GM21367 (cell line): ENCODE measurements around the gene ZG16B.

Experiments used
- ATAC-seq: cut with Tn5 transposase; IDR thresholded peaks from one replicate; pipeline ENCODE4 v1.9.1; 2021; ENCODE audit not compliant: unreplicated experiment

The ZG16B gene

DNA sequence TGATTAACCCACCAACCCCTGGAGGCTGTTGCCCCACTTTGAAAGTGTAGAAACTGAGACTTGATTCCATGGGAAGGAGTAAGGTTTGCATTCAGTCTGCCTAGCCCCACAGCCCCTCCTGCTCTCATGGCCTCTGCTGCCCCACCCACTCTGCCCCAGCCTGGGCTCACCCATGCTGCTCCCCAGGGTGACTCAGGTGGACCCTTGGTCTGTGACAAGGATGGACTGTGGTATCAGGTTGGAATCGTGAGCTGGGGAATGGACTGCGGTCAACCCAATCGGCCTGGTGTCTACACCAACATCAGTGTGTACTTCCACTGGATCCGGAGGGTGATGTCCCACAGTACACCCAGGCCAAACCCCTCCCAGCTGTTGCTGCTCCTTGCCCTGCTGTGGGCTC, 25.4 kb upstream of the ZG16B start:
- no peak for ATAC-seq

- no peak for ATAC-seq
Measured at GRCh38 chr16:2806286-2806685, 23.8 kb upstream of the ZG16B start.

DNA sequence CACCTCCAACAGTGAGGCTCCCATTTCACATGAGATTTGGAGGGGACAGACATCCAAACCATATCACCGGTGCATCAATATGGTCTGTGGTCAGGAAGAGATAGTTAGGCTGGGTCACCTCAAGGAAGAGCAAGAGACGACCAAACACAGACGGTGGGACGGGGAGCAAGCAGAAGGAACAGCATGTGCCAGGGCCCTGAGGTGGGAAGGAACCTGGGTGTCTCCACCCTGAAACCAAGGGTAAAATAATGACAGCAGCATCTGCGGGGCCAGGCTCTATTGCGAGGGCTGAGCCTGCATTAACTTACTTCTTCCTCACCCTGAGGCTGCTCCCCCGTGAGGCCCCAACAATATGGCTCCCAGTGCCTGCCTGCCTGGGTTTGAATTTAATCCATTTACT, 21.9 kb upstream of the ZG16B start:
- ATAC-seq = no peak

DNA sequence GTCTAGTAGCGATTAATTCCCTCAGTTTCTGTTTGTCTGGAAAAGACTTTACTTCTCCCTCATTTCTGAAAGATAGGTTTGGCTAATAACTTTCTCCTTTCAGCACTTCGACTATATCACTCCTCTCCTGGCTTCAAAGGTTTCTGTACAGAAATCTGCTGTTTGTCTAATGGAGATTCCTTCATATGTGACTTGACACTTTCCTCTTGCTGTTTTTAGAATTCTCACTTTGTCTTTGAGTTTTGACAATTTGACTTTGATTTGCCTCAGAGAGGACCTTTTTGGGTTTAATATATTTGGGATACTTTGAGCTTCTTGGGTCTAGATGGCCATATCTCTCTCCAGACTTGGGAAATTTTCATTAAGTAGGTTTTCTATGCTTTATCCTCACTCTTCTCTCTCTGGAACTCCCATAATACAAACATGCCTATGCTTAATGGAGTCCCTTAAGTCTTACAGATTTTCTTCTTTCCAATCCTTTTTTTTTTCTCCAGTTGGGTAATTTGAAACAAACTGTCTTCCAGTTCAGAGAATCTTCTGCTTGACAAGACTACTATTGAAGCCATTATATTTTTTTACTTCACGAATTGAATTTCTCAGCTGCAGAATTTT, 20.8 kb upstream of the ZG16B start:
- ATAC-seq = no peak

DNA sequence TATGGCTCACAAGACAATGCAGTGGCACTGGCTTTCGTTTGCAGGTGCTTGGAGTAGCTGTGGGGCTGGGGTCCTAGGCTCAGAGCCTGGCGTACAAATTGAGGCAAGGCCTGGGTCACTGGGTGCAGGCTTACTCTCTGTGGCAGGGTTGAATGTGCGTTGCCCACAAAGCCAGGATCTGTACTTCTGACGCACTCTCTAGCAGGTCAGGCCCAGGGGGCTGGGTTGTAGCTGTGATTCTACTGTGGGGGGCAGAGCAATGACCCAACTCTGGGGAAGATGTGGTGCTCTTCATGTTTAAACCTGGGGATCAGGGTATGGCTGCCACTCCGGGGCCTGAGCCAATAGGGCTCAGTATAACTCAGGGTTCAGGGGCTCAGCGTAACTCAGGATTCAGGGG, 19.5 kb upstream of the ZG16B start:
- no peak for ATAC-seq

DNA sequence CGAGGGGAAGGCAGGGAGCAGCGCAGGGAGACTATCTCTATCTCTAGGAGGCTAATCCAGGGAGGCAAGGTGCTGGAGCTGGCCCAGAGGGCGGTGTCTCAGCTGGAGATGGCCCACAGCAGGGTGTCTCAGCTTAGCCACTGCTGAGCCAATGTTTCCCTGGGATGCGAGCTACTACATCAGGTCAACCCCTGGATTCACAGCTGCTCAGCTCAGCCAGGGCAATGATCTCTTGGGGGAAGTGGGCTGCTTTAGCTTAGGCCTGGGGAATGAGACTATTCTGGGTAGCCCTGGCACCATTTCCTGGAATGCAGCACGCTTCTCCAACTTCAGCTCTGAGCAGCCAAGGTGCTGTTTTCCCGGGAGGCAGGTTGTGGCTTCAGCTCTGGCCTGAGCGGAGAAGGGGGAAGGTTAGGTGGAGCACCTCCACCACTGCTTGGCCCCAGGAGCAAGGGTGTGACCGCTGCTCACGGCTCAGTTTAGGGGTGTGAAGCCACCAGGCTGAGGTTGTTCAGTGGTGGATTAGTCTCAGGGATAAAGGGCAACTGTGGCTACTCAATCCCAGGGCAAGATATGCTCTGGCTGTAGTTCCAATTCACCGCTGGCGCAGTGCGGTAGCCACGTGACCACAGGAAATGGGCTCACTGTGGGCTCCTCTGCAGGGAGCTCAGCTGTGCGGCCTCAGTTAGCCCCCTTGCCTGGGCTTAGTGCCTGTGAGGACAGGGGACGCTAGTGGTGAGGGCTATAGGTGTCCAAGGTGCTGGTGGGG, 18.2 kb upstream of the ZG16B start:
- ATAC-seq = no peak

DNA sequence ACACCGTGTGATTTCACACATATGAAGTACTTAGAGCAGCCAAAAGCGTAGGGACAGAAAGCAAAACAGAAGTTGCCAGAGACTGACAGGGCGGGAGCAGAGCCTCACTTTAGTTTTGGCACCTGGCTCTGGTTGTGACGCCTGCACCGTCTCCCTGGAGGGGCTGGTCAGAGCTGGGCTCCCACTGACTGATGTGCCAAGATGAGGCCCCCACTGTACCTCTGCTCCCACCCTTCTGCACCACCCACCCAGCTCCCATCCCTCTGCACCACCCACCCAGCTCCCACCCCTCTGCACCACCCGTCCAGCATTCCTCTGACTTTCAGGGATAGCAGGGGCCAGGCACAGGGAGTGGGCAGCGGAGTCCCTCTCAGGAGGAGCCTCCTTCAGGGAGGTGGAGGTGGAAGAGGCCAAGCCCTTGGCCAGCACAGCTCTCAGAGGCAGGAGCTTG, 16.3 kb upstream of the ZG16B start:
- no peak for ATAC-seq

GRCh38 chr16:2814551-2815298, 15.4 kb upstream of the ZG16B start:
- ATAC-seq = no peak

DNA sequence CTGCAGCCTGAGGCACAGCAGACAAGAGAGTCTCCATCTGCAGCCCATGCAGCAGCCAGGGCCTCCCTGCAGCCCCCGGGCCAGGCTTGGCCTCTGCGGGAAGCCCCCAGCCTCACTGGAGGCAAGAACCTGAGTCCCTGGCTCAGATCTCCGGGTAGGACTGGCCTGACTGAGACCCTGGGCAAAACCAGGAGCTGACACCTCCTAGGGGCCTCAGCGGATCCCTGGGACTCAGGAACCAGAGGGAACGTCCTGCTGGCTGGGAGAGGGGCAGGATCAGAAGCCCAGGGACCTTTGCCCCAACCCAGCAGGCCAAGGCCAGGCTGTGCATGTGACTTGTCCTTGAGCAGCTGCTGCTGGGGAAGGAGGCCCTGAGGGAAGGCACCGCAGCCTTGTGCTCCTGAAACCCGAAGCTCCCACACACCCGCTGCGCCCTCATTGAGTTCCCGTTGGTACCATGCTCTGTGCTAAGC, 14.8 kb upstream of the ZG16B start:
- no peak for ATAC-seq

DNA sequence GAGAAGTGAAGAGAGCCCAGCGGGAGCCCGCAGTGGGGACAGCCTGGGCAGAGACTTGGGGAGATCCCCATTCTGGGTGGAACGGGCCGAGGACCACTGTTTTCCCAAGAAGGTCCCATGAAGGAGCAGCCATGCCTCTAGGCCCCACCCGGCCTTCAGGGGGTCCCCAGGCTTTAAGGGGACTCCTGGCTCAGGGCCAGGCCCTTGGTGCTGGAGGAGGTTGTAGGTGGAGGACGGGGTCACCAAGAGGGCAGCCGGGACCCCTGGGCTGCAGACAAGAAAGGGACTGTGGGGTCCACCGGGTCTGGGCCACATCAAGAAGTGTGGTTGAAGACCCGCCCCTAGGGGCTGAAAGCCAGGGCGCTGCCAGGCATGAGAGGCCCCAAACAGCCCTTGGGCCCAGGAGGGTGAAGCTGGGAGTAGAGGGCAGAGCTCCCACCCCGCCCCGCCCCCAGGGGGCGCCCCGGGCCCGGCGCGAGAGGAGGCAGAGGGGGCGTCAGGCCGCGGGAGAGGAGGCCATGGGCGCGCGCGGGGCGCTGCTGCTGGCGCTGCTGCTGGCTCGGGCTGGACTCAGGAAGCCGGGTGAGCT, 13.3 kb upstream of the ZG16B start, which contains the start of gene PRSS21:
Gene PRSS21, plus strand, starts transcription at position 487 of the 589 bp plus-strand sequence. Its CDS starts 32 bp downstream, at position 519.
- ATAC-seq = no peak

DNA sequence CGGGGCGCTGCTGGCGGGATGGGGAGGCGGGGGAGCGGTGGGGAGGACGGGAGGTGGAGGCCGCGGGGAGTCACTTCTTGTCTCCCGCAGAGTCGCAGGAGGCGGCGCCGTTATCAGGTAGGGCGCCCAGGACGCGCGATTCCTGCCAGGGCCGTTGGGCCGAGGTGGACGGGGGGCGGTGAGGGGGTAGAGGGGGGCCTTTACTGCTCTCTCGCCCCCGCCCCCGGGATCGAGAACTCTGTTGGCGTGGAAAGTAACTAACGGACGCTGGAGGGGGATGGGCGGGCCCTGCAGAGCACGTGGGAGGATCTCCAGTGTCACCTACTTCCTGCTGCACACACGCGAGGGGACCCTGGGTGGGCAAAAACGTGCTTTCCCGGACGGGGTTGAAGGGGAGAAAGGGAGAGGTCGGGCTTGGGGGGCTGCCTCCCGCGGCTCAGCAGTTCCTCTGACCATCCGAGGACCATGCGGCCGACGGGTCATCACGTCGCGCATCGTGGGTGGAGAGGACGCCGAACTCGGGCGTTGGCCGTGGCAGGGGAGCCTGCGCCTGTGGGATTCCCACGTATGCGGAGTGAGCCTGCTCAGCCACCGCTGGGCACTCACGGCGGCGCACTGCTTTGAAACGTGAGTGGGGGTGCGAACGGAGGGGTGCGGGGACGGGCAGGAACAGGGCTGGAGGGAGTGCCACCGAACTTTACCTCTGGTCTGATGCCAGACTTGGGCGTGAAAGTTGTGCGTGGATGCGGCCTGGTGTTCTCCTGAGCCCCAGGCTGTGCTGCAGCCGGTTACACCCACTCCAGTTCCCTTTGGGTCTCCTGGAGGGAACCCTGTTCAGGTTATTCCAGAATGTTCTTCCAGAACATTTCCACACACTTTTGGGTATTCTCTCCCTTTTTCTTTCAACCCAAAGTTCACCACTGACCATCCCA, 12.5 kb upstream of the ZG16B start:
- ATAC-seq = no peak

DNA sequence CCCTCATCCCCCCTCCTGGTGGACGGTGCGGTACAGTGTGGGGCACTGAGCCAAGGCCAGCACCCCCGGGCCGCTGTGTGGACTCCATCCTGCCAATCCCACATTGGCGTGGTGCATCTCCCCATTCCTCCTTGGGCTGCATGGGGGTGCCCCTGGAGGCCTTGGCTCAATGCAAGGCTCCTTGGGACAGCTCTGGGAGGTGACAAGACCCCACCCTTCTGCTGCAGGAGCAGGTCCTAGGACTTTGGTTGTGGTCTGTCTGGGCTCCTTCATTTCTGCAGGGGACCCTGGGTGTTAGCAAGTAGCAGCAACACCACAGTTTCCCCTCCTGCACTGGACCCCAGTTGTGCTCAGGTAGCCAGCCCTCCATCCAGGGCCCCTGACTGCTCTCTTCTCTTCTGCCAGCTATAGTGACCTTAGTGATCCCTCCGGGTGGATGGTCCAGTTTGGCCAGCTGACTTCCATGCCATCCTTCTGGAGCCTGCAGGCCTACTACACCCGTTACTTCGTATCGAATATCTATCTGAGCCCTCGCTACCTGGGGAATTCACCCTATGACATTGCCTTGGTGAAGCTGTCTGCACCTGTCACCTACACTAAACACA, 11.7 kb upstream of the ZG16B start:
- no peak for ATAC-seq

DNA sequence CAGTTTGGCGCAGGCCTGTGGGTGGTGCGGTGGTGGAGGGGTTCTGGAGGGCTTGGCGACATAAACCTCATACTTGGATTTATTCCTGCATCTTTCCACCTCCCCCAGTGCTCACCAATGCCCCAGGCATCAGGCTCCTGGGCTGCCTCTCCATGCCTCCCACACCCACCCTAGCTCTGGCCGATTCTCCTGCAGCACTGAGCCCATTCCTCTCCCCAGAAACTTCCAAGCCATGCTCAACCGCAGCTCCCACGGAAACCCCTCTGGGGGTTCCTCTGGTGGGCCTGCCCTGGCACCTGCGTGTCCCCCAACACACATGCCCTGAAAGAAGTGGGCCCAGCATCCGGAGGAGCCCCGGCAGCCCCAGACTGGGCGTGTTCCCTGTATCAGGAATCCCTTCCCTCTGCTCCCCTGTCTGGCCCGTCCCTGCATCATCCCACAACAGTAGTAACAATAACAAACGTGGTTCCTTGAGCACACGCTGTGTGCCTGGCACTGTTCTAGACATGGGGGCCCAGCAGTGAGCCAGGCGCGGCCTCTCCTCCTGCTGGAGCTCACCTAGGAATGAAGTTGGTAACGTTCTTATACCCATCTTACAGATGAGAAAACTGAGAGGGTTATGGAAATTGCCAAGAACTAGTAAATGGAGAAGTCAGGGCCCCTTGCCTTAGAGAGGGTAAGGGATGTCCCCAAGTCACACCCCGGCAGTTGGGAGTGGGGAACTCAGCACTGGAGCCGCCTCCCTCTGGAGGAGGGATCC, 10.7 kb upstream of the ZG16B start:
- ATAC-seq = no peak

DNA sequence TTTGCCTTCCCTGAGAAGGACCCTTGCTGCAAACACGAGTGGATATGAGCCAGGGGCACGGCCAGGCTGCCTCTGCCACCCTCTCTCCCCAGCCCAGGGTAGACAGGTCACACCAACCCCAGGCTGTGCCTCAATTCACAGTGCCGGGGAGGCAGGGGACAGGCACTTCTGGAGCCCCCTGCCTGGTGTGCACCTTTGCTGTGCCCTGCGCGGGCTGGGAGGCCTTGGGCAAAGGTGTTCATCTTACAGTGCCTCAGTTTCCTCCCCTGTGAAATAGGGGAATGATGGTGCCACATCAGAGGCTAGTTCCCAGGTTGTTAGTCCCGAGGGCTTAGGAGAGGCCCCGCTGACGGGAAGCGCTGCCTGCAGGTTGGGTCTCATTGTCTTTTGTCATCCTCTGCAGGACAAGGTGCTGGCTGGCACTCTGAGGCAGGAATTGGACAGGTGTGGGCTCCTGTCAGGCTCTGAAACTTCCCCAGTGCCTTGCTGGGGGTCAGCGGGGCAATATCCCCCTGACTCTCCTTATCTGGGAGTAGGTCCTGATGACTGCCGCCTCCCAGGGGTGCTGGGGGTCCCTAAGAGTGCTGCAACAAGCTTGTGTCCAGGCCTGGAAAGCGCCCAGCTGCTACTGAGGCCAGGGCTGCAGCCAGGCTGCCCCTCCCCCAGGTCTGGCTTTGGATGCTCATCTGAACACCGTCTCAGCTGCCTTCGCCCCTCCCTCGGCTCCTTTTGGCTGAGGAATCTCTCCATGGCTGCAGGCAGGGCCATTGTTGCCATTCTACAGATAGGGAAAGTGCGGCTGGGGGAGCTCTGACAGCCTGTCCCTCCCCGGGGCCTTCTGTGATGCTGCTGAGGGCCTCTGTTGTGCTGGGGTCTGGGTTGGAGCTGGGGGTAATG, 9.9 kb upstream of the ZG16B start:
- ATAC-seq = no peak

DNA sequence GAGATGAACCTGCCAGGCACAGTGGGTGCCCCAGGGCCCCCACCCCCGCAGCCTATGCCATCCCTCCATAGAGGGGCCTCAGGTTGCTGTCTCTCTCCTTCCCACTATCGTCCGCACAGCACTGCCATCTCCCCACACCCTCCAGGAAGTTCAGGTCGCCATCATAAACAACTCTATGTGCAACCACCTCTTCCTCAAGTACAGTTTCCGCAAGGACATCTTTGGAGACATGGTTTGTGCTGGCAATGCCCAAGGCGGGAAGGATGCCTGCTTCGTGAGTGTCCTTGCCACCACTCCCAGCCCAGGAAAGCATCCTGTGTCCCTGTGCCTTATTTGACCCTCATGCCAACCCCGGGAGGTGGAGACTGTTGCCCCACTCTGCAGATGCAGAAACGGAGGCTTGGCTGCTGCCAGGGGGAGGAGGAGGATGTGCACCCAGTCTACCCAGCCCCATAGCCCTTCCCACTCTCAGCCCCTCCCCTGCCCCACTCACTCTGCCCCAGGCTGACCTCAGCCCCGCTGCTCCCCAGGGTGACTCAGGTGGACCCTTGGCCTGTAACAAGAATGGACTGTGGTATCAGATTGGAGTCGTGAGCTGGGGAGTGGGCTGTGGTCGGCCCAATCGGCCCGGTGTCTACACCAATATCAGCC, 9.1 kb upstream of the ZG16B start:
- no peak for ATAC-seq

GRCh38 chr16:2821487-2822157, 8.5 kb upstream of the ZG16B start:
- no peak for ATAC-seq

GRCh38 chr16:2822158-2822495, 8.0 kb upstream of the ZG16B start:
- ATAC-seq = no peak
